Activated CD8-positive, alpha-beta memory T cell treated with anti-CD3 and anti-CD28 coated beads, Interleukin-2, amount 10 ng/mL, durations not matched to agents 7 days and 5 days (primary cell): Measurements from ENCODE around the gene CHTF8. TPM values are rescaled to one million over a fixed set of nuclear protein-coding genes. Genes with fewer than 3 reads are reported as not detected.

Source experiments
- ATAC-seq: fragments of 150-1000 bp; cut with Tn5 transposase; one replicate; pipeline ENCODE4 v1.10.0; 2021; ENCODE audit warnings: moderate library complexity
- CTCF ChIA-PET: fragments of 350-600 bp; sonication (Branson Sonifier 250); formaldehyde crosslinking; loops from one replicate; lab custom pipeline; 2021; ENCODE audit warnings: antibody characterized with exemption; lab: Charles Lee
- DNase-seq: peaks from one replicate; pipeline ENCODE4 v3.0.0-alpha.2; 2020
- H3K27ac Mint-ChIP-seq: one replicate; pipeline ENCODE4 v1.8.0; 2021; ENCODE audit warnings: mild to moderate bottlenecking, mixed read lengths
- H3K27me3 Mint-ChIP-seq: one replicate; pipeline ENCODE4 v1.8.0; 2021; ENCODE audit warnings: mixed read lengths
- H3K36me3 Mint-ChIP-seq: one replicate; pipeline ENCODE4 v1.8.0; 2021; ENCODE audit warnings: mild to moderate bottlenecking, mixed read lengths
- H3K4me1 Mint-ChIP-seq: one replicate; pipeline ENCODE4 v1.8.0; 2021; ENCODE audit warnings: mixed read lengths
- H3K4me3 Mint-ChIP-seq: one replicate; pipeline ENCODE4 v1.8.0; 2021; ENCODE audit warnings: mild to moderate bottlenecking, moderate library complexity, mixed read lengths
- H3K9me3 Mint-ChIP-seq: one replicate; pipeline ENCODE4 v1.8.0; 2022; ENCODE audit warnings: low read depth, mixed read lengths
- total RNA-seq, 2 experiments: library from RNA; stranded (reverse); gene quantifications; one replicate each; pipeline ENCODE4 v1.2.3, GENCODE V29; 2021

Gene CHTF8
- total RNA-seq, 2 experiments from 2014 or later, result 133 to 147 TPM

DNA sequence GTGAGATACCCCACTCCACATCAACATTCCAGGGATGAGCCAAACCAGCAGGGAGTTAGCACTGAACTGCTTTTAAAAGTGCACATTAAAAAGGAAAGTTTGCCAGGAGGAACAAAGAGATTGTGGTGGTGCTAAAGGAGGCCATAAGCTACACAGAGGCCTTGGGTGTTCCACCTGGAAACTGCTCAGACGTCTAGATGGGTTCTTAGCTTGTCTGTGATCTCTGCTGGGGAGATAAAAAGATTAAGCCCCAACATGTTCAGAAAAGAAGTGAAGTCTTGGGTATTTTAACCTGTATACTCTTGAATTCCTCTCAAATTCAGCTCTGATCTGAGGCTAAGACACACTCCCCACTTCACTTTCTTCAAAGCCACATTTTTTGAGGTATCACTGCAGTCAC, 16.6 kb downstream of the CHTF8 start:
- Mint-ChIP-seq H3K4me1 (no peaks in the 10 kb centered on the region), H3K36me3 (peaks cover 17% of the 10 kb centered on the region)

DNA sequence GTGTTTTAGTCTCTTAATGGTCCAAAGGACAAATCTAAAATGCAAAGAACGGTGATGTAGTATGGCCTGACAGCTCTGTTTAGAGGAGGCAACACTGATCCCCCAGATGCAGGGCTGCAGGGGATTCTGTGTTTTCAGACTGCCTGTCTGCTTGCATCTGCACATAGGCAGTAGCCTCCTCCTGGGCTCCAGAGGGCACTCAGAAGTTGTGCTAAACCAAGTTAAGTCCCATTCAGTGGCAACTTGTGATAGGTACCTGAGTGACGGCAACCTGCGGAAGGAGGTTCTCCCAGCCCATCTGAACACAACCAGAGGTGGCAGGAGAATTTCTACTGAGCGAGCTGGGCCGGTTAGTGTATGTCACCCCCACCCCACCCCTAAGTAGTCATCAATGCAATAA, 17.0 kb downstream of the CHTF8 start:
- DNase-seq (no peak), ATAC-seq (no peak)
- CTCF ChIA-PET, result interaction anchor here (1.3 kb wide), 1 partner anchor 586 kb away, joined by 5 read pairs; no protein-coding TSS in a partner anchor
- no peak overlapping the region for H3K4me3 Mint-ChIP-seq
- no peaks in the 10 kb centered on the region for H3K4me1 Mint-ChIP-seq
- H3K27ac Mint-ChIP-seq, result no peak overlapping the region
- H3K27me3 Mint-ChIP-seq, result no peaks in the 10 kb centered on the region
- H3K36me3 Mint-ChIP-seq, result peaks cover 13% of the 10 kb centered on the region
- H3K9me3 Mint-ChIP-seq, result no peaks in the 10 kb centered on the region

More for the DNA sequence above, 16.6 kb downstream of the CHTF8 start:
- no peak overlapping the region for H3K4me3 Mint-ChIP-seq
- no peaks in the 10 kb centered on the region for H3K9me3 Mint-ChIP-seq
- CTCF ChIA-PET, result interaction anchor here (1.3 kb wide), 1 partner anchor 587 kb away, joined by 5 read pairs; no protein-coding TSS in a partner anchor
- H3K27ac Mint-ChIP-seq, result no peak overlapping the region
- DNase-seq (no peak), ATAC-seq (no peak)
- H3K27me3 Mint-ChIP-seq, result no peaks in the 10 kb centered on the region

DNA sequence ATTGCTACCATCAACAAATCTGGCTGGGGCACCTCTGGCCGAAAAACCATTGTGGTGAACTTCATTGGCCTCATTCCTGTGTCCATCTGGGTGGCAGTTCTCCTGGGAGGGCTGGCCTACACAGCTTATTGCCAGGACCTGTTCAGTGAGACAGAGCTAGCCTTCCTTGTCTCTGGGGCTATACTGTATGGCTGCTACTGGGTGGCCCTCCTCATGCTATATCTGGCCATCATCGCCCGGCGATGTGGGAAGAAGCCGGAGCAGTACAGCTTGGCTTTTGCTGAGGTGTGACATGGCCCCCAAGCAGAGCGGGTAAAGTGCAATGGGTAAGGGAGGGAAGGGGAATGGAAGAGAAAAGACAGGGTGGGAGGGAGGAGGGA, 17.4 kb downstream of the CHTF8 start:
- H3K9me3 Mint-ChIP-seq, result no peaks in the 10 kb centered on the region
- H3K4me3 Mint-ChIP-seq, result no peak overlapping the region
- no peak for DNase-seq
- CTCF ChIA-PET, result interaction anchor here (1.3 kb wide), 1 partner anchor 586 kb away, joined by 5 read pairs; no protein-coding TSS in a partner anchor
- ATAC-seq, result no peak
- no peaks in the 10 kb centered on the region for H3K4me1 Mint-ChIP-seq
- no peak overlapping the region for H3K27ac Mint-ChIP-seq
- no peaks in the 10 kb centered on the region for H3K27me3 Mint-ChIP-seq
- peaks cover 11% of the 10 kb centered on the region for H3K36me3 Mint-ChIP-seq

DNA sequence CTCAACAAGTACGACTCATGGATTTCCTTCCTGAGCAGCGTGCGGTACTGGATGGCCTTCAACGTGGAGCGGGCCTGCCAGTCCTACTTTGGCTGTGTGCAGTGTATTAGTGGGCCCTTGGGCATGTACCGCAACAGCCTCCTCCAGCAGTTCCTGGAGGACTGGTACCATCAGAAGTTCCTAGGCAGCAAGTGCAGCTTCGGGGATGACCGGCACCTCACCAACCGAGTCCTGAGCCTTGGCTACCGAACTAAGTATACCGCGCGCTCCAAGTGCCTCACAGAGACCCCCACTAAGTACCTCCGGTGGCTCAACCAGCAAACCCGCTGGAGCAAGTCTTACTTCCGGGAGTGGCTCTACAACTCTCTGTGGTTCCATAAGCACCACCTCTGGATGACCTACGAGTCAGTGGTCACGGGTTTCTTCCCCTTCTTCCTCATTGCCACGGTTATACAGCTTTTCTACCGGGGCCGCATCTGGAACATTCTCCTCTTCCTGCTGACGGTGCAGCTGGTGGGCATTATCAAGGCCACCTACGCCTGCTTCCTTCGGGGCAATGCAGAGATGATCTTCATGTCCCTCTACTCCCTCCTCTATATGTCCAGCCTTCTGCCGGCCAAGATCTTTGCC, 17.9 kb downstream of the CHTF8 start:
- Mint-ChIP-seq H3K36me3 (peaks cover 10% of the 10 kb centered on the region), H3K4me3 (no peak overlapping the region), H3K27me3 (no peaks in the 10 kb centered on the region), H3K27ac (no peak overlapping the region), H3K4me1 (no peaks in the 10 kb centered on the region), H3K9me3 (no peaks in the 10 kb centered on the region)
- CTCF ChIA-PET, result interaction anchor here (0.9 to 6.0 kb wide), 2 partner anchors 8 to 12 kb away, joined by 3 to 47 read pairs; no protein-coding TSS in a partner anchor
- no peak for DNase-seq
- no peak for ATAC-seq

DNA sequence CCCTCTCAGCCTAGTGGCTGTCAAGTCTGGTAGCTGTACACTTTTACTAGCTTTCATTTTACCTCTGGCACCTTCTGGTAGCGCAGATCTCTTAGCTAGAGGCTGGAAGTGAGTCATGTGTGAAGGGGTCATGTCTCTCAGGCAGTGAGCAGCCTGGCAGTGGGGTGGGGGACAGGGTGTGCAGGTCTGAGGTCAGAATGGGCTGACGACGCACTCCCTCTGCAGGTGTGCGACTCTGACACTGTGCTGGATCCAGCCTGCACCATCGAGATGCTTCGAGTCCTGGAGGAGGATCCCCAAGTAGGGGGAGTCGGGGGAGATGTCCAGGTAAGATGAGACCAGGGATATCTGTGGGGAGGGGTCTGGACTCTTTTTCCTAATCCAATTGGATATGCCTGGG, 19.2 kb downstream of the CHTF8 start:
- Mint-ChIP-seq H3K27ac (no peak overlapping the region), H3K4me3 (no peak overlapping the region)

DNA sequence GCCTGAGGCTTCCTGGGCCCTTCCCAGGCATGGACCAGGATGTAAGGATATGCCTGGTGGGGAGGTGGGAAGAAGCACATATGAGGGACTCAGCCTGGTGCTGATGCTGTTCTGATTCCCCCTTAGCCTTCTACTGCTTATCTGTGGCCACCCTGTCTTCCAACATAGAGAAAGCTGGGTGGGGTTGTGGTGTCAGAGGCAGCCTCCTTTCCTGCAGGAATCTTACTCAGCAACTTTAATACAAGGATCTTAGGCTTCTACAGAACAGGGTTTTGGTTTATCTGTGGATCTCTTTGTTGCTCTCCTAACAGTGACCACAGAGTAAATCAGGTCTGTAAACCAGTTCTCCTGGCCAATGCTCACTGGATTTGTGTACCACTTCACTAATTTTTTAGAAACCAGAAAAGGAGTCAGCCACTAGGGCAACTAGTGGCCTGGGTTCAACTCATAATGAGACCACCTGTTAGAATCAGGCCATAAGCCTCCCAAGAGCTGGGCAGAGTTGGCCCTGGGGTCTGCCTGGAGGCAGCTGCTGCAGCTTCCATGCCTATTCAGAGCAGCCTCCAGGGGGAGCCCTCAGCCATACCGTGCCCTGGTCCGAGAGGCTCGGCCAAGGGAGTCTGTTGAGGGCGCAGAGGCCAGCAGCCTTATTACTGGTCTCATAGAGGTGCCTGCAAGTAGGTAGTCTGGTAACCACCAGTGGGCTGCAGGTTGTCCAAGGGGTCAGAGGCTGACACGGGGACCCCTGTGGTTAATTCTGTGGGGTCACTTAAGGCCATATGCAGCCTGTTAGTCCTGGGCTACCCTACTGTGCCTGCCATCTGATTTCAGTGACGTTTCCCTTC, 19.9 kb downstream of the CHTF8 start:
- peaks cover 11% of the 10 kb centered on the region for H3K27me3 Mint-ChIP-seq
- ATAC-seq, result peak; percentile 74
- CTCF ChIA-PET, result interaction anchor here (0.5 to 6.0 kb wide), 14 partner anchors 10 to 282 kb away, joined by 3 to 47 read pairs (median 3); no protein-coding TSS in a partner anchor
- no peak overlapping the region for H3K4me3 Mint-ChIP-seq
- no peak overlapping the region for H3K27ac Mint-ChIP-seq
- peaks cover 2% of the 10 kb centered on the region for H3K4me1 Mint-ChIP-seq
- H3K9me3 Mint-ChIP-seq, result no peaks in the 10 kb centered on the region
- no peaks in the 10 kb centered on the region for H3K36me3 Mint-ChIP-seq
- peak; percentile 65 for DNase-seq

More for the DNA sequence above, 19.2 kb downstream of the CHTF8 start:
- H3K36me3 Mint-ChIP-seq, result peaks cover 6% of the 10 kb centered on the region
- DNase-seq (no peak), ATAC-seq (no peak)
- no peaks in the 10 kb centered on the region for H3K9me3 Mint-ChIP-seq
- H3K4me1 Mint-ChIP-seq, result peaks cover under 1% of the 10 kb centered on the region
- peaks cover 5% of the 10 kb centered on the region for H3K27me3 Mint-ChIP-seq
- CTCF ChIA-PET, result interaction anchor here (0.5 to 6.0 kb wide), 8 partner anchors 10 to 224 kb away, joined by 3 to 47 read pairs (median 3); no protein-coding TSS in a partner anchor

DNA sequence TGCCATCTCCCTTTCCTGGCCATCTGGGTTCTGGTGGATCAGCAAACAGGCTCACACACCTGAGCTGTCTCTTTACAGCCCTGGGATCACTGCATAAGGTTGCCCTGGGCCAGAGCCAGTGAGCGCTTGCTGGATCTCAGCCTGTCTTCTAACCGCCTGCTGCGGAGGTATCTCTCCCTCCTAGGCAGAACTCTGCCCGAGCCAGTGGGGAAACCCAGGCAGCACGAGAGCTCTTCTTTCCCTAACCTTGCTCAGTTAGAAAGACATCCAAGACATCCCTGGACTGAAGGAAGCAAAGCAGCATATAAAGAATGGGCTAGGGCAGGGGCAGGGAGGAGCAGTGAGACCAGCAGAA, 20.5 kb downstream of the CHTF8 start:
- Mint-ChIP-seq H3K9me3 (no peaks in the 10 kb centered on the region), H3K4me1 (peaks cover 6% of the 10 kb centered on the region), H3K27me3 (peaks cover 16% of the 10 kb centered on the region), H3K36me3 (no peaks in the 10 kb centered on the region), H3K27ac (no peak overlapping the region), H3K4me3 (no peak overlapping the region)
- no peak for ATAC-seq
- no peak for DNase-seq
- CTCF ChIA-PET, result interaction anchor here (0.9 to 6.0 kb wide), 3 partner anchors 11 to 51 kb away, joined by 4 to 47 read pairs (median 4); no protein-coding TSS in a partner anchor

DNA sequence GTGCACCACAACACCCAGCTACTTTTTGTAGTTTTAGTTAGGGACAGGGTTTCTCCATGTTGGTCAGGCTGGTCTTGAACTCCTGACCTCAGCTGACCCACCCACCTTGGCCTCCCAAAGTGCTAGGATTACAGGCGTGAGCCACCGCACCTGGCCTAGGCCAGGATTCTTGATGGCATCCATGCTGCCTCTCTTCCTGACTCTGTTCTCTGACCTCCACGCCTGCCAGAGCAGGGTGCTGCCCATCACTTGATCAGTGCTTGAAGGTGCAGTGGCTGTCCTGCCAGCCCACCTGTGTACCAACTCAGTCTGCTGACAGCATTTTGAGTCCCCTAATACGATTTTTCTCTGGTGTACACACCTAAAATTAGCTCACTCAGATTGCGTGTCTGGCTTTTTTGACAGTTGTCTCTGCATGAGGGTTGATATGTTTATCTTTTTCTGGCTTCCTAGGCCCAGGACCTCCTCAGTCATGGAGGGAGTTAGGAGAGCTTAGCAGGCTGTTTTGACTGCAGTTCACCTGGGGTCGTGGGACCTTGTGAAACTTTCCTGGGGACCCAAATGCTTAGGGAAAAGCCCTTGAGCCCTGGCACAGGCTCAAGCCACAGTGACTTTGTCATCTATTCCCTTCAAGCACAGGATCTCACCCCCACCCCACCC, 21.0 kb downstream of the CHTF8 start:
- CTCF ChIA-PET, result interaction anchor here (0.9 to 6.0 kb wide), 3 partner anchors 12 to 52 kb away, joined by 4 to 47 read pairs (median 4); no protein-coding TSS in a partner anchor
- DNase-seq, result no peak
- no peak for ATAC-seq
- H3K9me3 Mint-ChIP-seq, result no peaks in the 10 kb centered on the region
- no peak overlapping the region for H3K27ac Mint-ChIP-seq
- H3K27me3 Mint-ChIP-seq, result peaks cover 18% of the 10 kb centered on the region
- H3K36me3 Mint-ChIP-seq, result no peaks in the 10 kb centered on the region
- H3K4me3 Mint-ChIP-seq, result no peak overlapping the region
- peaks cover 8% of the 10 kb centered on the region for H3K4me1 Mint-ChIP-seq

DNA sequence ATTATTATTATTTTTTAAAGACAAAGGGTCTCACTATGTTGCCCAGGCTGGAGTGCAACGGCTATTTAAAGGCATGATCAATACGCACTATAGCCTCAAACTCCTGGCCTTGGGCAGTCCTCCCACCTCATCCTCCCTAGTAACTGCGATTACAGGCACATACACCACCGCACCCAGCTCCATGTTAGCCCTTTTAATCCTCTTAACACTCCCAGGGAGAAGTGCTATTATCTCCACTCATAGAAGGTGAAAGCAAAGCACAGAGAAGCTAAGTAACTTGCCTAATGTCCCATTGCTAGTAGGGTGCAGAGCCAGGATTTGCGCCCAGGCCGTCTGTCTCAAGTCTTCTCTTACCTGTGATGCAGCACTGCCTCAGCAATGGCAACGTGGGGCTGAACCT, 22.0 kb downstream of the CHTF8 start:
- no peak for DNase-seq
- Mint-ChIP-seq H3K4me1 (peaks cover 12% of the 10 kb centered on the region), H3K36me3 (no peaks in the 10 kb centered on the region), H3K27me3 (peaks cover 22% of the 10 kb centered on the region), H3K27ac (no peak overlapping the region), H3K9me3 (no peaks in the 10 kb centered on the region), H3K4me3 (no peak overlapping the region)
- ATAC-seq, result no peak
- CTCF ChIA-PET, result interaction anchor here (6.0 kb wide), 1 partner anchor 12 kb away, joined by 47 read pairs; no protein-coding TSS in a partner anchor

DNA sequence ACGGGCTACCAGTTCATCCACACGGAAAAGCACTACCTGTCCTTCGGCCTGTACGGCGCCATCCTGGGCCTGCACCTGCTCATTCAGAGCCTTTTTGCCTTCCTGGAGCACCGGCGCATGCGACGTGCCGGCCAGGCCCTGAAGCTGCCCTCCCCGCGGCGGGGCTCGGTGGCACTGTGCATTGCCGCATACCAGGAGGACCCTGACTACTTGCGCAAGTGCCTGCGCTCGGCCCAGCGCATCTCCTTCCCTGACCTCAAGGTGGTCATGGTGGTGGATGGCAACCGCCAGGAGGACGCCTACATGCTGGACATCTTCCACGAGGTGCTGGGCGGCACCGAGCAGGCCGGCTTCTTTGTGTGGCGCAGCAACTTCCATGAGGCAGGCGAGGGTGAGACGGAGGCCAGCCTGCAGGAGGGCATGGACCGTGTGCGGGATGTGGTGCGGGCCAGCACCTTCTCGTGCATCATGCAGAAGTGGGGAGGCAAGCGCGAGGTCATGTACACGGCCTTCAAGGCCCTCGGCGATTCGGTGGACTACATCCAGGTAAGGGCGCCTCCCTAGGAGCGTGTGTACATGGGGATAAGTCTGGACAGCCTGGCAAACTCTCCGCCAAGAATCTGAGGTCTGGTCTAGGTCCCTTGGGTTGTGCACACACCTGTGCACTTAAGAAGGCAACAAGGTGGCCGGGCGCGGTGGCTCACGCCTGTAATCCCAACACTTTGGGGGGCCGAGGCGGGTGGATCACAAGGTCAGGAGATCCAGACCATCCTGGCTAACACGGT, 22.7 kb downstream of the CHTF8 start:
- H3K4me1 Mint-ChIP-seq, result peaks cover 15% of the 10 kb centered on the region
- no peaks in the 10 kb centered on the region for H3K36me3 Mint-ChIP-seq
- no peak for DNase-seq
- no peak for ATAC-seq
- no peaks in the 10 kb centered on the region for H3K9me3 Mint-ChIP-seq
- H3K27ac Mint-ChIP-seq, result no peak overlapping the region
- no peak overlapping the region for H3K4me3 Mint-ChIP-seq
- CTCF ChIA-PET, result interaction anchor here (6.0 kb wide), 1 partner anchor 13 kb away, joined by 47 read pairs; no protein-coding TSS in a partner anchor
- H3K27me3 Mint-ChIP-seq, result peaks cover 27% of the 10 kb centered on the region

DNA sequence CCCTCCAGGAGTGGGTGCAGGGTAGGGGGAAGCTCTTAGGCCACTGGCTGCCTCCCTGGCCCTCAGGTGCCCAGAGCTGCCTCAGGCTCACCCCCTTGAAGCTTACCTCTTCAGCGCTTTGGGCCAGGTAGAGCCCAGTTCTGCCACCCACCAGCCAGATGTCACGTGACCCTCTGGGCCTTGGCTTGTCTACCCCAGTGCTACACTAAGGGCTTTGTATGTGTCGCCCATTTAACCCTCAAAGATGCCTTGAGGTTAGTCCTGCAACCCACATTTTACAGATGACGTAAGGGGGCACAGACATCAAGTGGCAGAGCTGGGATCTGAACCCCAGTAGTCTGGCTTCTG, 23.5 kb downstream of the CHTF8 start:
- no peak for ATAC-seq
- CTCF ChIA-PET, result interaction anchor here (6.0 kb wide), 1 partner anchor 14 kb away, joined by 47 read pairs; no protein-coding TSS in a partner anchor

DNA sequence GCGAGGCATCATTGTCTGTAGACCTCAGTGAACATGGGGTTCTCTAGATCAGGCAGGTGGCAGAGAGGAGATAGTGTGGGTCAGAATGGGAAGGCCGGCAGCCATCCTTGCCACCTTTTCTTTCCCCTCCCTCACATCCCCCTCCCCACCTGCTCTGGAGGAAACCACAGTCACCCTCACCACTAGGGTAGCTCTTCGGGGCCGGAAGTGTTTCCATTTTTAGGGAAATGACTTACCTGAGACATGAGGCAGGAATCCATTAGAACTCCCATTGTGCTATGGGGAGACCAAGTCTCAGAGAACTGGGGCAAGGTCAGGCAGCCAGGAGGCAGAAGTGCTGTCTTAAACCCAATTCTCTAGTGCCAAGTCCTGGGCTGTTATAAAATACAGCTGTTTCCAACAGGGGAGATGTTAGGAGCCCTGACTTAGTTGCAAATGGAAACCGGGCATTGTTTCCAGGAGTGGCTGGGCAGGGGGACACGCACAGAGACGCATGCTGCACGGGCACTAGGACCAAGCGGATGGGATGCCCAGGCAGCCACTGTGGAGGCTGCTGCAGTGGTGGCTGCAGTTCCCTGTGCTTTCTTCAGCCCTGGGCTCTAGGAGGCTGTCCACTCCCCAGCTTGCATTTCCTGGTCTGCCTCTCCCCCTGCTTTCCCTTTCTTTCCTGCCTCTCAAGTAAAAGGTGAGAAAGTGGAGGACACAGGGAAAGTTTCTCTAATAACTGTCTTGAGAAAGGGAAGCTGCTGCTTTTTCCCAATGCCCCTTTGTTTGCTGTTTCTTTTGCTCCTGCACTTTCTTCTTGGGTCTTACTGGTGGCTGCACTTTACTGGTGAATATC, 24.1 kb downstream of the CHTF8 start:
- Mint-ChIP-seq H3K4me3 (no peak overlapping the region), H3K9me3 (no peaks in the 10 kb centered on the region), H3K36me3 (no peaks in the 10 kb centered on the region), H3K4me1 (peaks cover 15% of the 10 kb centered on the region), H3K27ac (no peak overlapping the region), H3K27me3 (peaks cover 34% of the 10 kb centered on the region)
- CTCF ChIA-PET, result interaction anchor here (0.8 to 6.0 kb wide), 4 partner anchors 14 to 579 kb away, joined by 3 to 47 read pairs (median 4); no protein-coding TSS in a partner anchor
- DNase-seq (no peak), ATAC-seq (no peak)

More for the DNA sequence above, 23.5 kb downstream of the CHTF8 start:
- DNase-seq, result no peak
- Mint-ChIP-seq H3K27ac (no peak overlapping the region), H3K27me3 (peaks cover 30% of the 10 kb centered on the region), H3K4me1 (peaks cover 15% of the 10 kb centered on the region), H3K36me3 (no peaks in the 10 kb centered on the region), H3K9me3 (no peaks in the 10 kb centered on the region), H3K4me3 (no peak overlapping the region)
